Skin epidermis (tissue), 12 donors: ENCODE data around the gene OLR1.

Experiments
- H3K27ac ChIP-seq, 21 experiments: fragments of 200-600 bp; sonication (generic) in 11 of 21; one replicate each; pipeline ENCODE4 v1.5.0; 2020; ENCODE audit warnings: mild to moderate bottlenecking in 3 of 21, inconsistent platforms in 2 of 21, moderate library complexity in 2 of 21
- H3K4me3 ChIP-seq, 7 experiments: fragments of 200-600 bp; sonication (generic) in 2 of 7; one replicate each; pipeline ENCODE4 v1.5.0; 2020; ENCODE audit warnings: inconsistent platforms in 2 of 7, mild to moderate bottlenecking in 2 of 7, moderate library complexity in 1 of 7

The OLR1 gene

GRCh38 chr12:10158406-10158805, 13.5 kb downstream of the OLR1 start:
- Histone ChIP-seq H3K27ac (no peak overlapping the region), H3K4me3 (no peak overlapping the region)

GRCh38 chr12:10155966-10156365, 16.0 kb downstream of the OLR1 start:
- no peak overlapping the region for H3K27ac ChIP-seq

GRCh38 chr12:10154145-10154496, 17.8 kb downstream of the OLR1 start:
- Histone ChIP-seq H3K4me3 (peak overlapping the region; percentile 35 to 57 (median 48)), H3K27ac (peak overlapping the region in 7 of 21 experiments; percentile 13 to 81 (median 49))

More at GRCh38 chr12:10155966-10156365, 16.0 kb downstream of the OLR1 start:
- no peak overlapping the region for H3K4me3 ChIP-seq

GRCh38 chr12:10153271-10154144, 18.4 kb downstream of the OLR1 start:
- H3K4me3 ChIP-seq = peak overlapping the region; percentile 35 to 57 (median 48)
- H3K27ac ChIP-seq = peak overlapping the region in 20 of 21 experiments; percentile 9 to 81 (median 62)

- Histone ChIP-seq H3K4me3 (no peak overlapping the region), H3K27ac (no peak overlapping the region)
These were observed 20.3 kb downstream of the OLR1 start for GRCh38 chr12:10151621-10152020.

GRCh38 chr12:10147714-10148403, 24.1 kb downstream of the OLR1 start:
- Histone ChIP-seq H3K4me3 (no peak overlapping the region), H3K27ac (no peak overlapping the region)

GRCh38 chr12:10142976-10143589, 28.8 kb downstream of the OLR1 start:
- Histone ChIP-seq H3K27ac (no peak overlapping the region), H3K4me3 (no peak overlapping the region)

- Histone ChIP-seq H3K4me3 (no peak overlapping the region), H3K27ac (no peak overlapping the region)
These were observed 31.9 kb downstream of the OLR1 start for GRCh38 chr12:10140001-10140400.

- H3K27ac ChIP-seq = no peak overlapping the region
- no peak overlapping the region for H3K4me3 ChIP-seq
These were observed 35.2 kb downstream of the OLR1 start for GRCh38 chr12:10136637-10137205.

GRCh38 chr12:10135126-10135525, 36.8 kb downstream of the OLR1 start:
- Histone ChIP-seq H3K4me3 (no peak overlapping the region), H3K27ac (no peak overlapping the region)

GRCh38 chr12:10132850-10133370, 39.0 kb downstream of the OLR1 start:
- Histone ChIP-seq H3K27ac (no peak overlapping the region), H3K4me3 (no peak overlapping the region)

- no peak overlapping the region for H3K4me3 ChIP-seq
- H3K27ac ChIP-seq = peak overlapping the region in 11 of 21 experiments; percentile 6 to 87 (median 78)
These were observed 40.7 kb downstream of the OLR1 start for GRCh38 chr12:10131111-10131690.

GRCh38 chr12:10130042-10130441, 41.9 kb downstream of the OLR1 start, which contains the start of gene CLEC7A:
TSS of gene CLEC7A (minus strand) at chr12:10130199. CDS start at chr12:10130082, 117 bp downstream.
- peak within 1 kb of the TSS in 20 of 21 experiments; percentile 26 to 87 (median 73) for H3K27ac ChIP-seq
- H3K4me3 ChIP-seq = peak within 1 kb of the TSS; percentile 11 to 35 (median 26)

- Histone ChIP-seq H3K27ac (peak overlapping the region in 13 of 21 experiments; percentile 39 to 87 (median 79)), H3K4me3 (peak overlapping the region in 5 of 7 experiments; percentile 11 to 35 (median 27))
These were observed 43.2 kb downstream of the OLR1 start for GRCh38 chr12:10128687-10129086.

- H3K27ac ChIP-seq = no peak overlapping the region
- no peak overlapping the region for H3K4me3 ChIP-seq
These were observed 45.5 kb downstream of the OLR1 start for GRCh38 chr12:10126413-10126812.

GRCh38 chr12:10122689-10123088, 49.2 kb downstream of the OLR1 start:
- Histone ChIP-seq H3K4me3 (no peak overlapping the region), H3K27ac (peak overlapping the region in 1 of 21 experiments; percentile 29)

- Histone ChIP-seq H3K27ac (peak overlapping the region in 3 of 21 experiments; percentile 14 to 26 (median 22)), H3K4me3 (no peak overlapping the region)
These were observed 50.7 kb downstream of the OLR1 start for GRCh38 chr12:10121278-10121677.

- Histone ChIP-seq H3K27ac (no peak overlapping the region), H3K4me3 (no peak overlapping the region)
These were observed 52.9 kb downstream of the OLR1 start for GRCh38 chr12:10119066-10119465.

- no peak overlapping the region for H3K4me3 ChIP-seq
- H3K27ac ChIP-seq = no peak overlapping the region
These were observed 56.0 kb downstream of the OLR1 start for GRCh38 chr12:10115890-10116289.
